ENCODE data around the gene AZI2.

- TF ChIP-seq CTCF (tag by site-specific recombination; IDR thresholded peaks at IDR 0.05) (no peak), ZNF274 (IDR thresholded peaks at IDR 0.05; ENCODE audit: low read length) (no peak), ZNF274 (tag by site-specific recombination; IDR thresholded peaks at IDR 0.05; ENCODE audit: borderline replicate concordance) (no peak), ZNF530 (tag by site-specific recombination; IDR thresholded peaks at IDR 0.05; ENCODE audit: low read depth) (no peak), PBX3 (CRISPR knock-in tag; IDR thresholded peaks at IDR 0.05) (no peak)
These were observed 2.9 kb downstream of the AZI2 start for GRCh38 chr3:28345690-28346089.
